K562 (cell line): Measurements from ENCODE around the gene TGM3. TPM values are rescaled to one million over a fixed set of nuclear protein-coding genes. Genes with fewer than 3 reads are reported as not detected.
A peak's percentile ranks its signal among the peaks of the same experiment; 100 is the strongest.

Experiments used
- ATAC-seq: fragments of 200-7000 bp; cut with Tn5 transposase; 3 replicates; pipeline ENCODE4 v1.9.1; 2020; ENCODE audit warnings: moderate library complexity
- BruUV-seq: library from RNA; stranded (reverse); fragments of 400-500 nt; replicated peaks from 2 replicates; lab custom pipeline; 2021; lab: Mats Ljungman, UMichigan
- CTCF ChIA-PET: fragments of 300-600 bp; formaldehyde crosslinking; extraction: SDS; loops from one replicate; lab custom pipeline; 2021; ENCODE audit warnings: low intra/inter-chr PET ratio; lab: Yijun Ruan, JAX
- POLR2A ChIA-PET: fragments of 300-600, 350-650 bp; sonication (Branson Sonifier 250); formaldehyde crosslinking; extraction: SDS; loops from one replicate; lab custom pipeline; 2021; ENCODE audit warnings: antibody characterized with exemption, inconsistent platforms; lab: Yijun Ruan, JAX
- DNase-seq, 4 experiments: peaks; one replicate each; pipeline versions ENCODE4 v3.0.0 to v3.0.0-alpha.2; 2011 to 2018; ENCODE audit warnings: low spot score in 3 of 4, mixed read lengths in 3 of 4; ENCODE audit errors: extremely low read depth in 1 of 4
- FAIRE-seq: peaks from 2 replicates; lab custom pipeline; 2011; peaks lifted over from hg19 to GRCh38; lab: Jason Lieb, UNC
- H2AFZ ChIP-seq: 2 replicates; pipeline ENCODE4 v1.6.0; 2011; ENCODE audit warnings: low read depth, low read length, control low read depth, inconsistent platforms
- H3K27ac ChIP-seq: fragments of 200-600 bp; 3 replicates; pipeline ENCODE4 v1.8.0; 2011; ENCODE audit warnings: low read depth, mild to moderate bottlenecking, control low read depth, inconsistent platforms, low read length, moderate library complexity, mixed read lengths; ENCODE audit errors: extremely low read depth
- H3K27me3 ChIP-seq, 2 experiments: fragments of 300-600 bp in 1 of 2; 2 replicates in 1 of 2; 3 replicates in 1 of 2; pipeline versions ENCODE4 v1.6.0 to v1.8.0; 2011; ENCODE audit warnings: inconsistent platforms in 2 of 2, low read length in 2 of 2, mild to moderate bottlenecking in 1 of 2, mixed read lengths in 1 of 2, moderate library complexity in 1 of 2; ENCODE audit not compliant: control insufficient read depth in 2 of 2, insufficient read depth in 2 of 2
- H3K36me3 ChIP-seq: fragments of 300-600 bp; 3 replicates; pipeline ENCODE4 v1.8.0; 2011; ENCODE audit warnings: mild to moderate bottlenecking, low read length, inconsistent platforms; ENCODE audit not compliant: control insufficient read depth, insufficient read depth
- H3K4me1 ChIP-seq, 2 experiments: fragments of 200-600 bp in 1 of 2; replicated peaks in 1 of 2; 2 replicates in 1 of 2; 3 replicates in 1 of 2; pipeline versions ENCODE4 v1.5.1 to v1.8.0; 2011; ENCODE audit warnings: inconsistent platforms in 2 of 2, low read length in 2 of 2, mild to moderate bottlenecking in 1 of 2, mixed read lengths in 1 of 2, moderate library complexity in 1 of 2; ENCODE audit not compliant: control insufficient read depth in 2 of 2, insufficient read depth in 2 of 2
- H3K4me2 ChIP-seq: 2 replicates; pipeline ENCODE4 v1.6.1; 2011; ENCODE audit warnings: low read length, control low read depth, inconsistent platforms, mixed read lengths; ENCODE audit not compliant: insufficient read depth
- H3K4me3 ChIP-seq: fragments of 200-600 bp; sonication (generic), shearing (Covaris generic); 2 replicates; pipeline ENCODE4 v1.5.1; 2016; ENCODE audit warnings: control low read depth, inconsistent platforms
- H3K79me2 ChIP-seq: fragments of 200-600 bp; 3 replicates; pipeline ENCODE4 v1.8.0; 2011; ENCODE audit warnings: low read length, inconsistent platforms; ENCODE audit not compliant: control insufficient read depth, insufficient read depth
- H3K9ac ChIP-seq, 2 experiments: 2 replicates each; pipeline versions ENCODE4 v1.6.0 to v1.6.1; 2011; ENCODE audit warnings: low read depth in 2 of 2, low read length in 2 of 2, control low read depth in 1 of 2, inconsistent platforms in 1 of 2, mild to moderate bottlenecking in 1 of 2, mixed read lengths in 1 of 2; ENCODE audit not compliant: insufficient read depth in 1 of 2
- H3K9me1 ChIP-seq: one replicate; pipeline ENCODE4 v1.6.0; 2011; ENCODE audit warnings: inconsistent platforms, mild to moderate bottlenecking, low read length, moderate library complexity; ENCODE audit not compliant: control insufficient read depth, insufficient read depth
- H3K9me3 ChIP-seq: replicated peaks from 2 replicates; pipeline ENCODE4 v1.5.1; 2011; ENCODE audit warnings: low read depth, low read length, inconsistent platforms; ENCODE audit not compliant: control insufficient read depth, insufficient read depth
- H4K20me1 ChIP-seq: replicated peaks from 2 replicates; pipeline ENCODE4 v1.6.1; 2011; ENCODE audit warnings: low read length, inconsistent platforms, mixed read lengths; ENCODE audit not compliant: control insufficient read depth, insufficient read depth
- BHLHE40 ChIP-seq: IDR thresholded peaks from 2 replicates; pipeline ENCODE4 v1.6.1; 2011; ENCODE audit warnings: low read length, improper control_type of control experiment
- ETS2 ChIP-seq: IDR thresholded peaks from 2 replicates; pipeline ENCODE4 v1.6.1; 2016; ENCODE audit warnings: borderline replicate concordance, missing genetic modification characterization, mild to moderate bottlenecking, moderate library complexity, missing compliant biosample characterization; ENCODE audit not compliant: poor library complexity, severe bottlenecking
- HNRNPH1 ChIP-seq: fragments of 200-400 bp; formaldehyde crosslinking; optimal IDR thresholded peaks from 2 replicates; pipeline ENCODE3; 2017; ENCODE audit warnings: low read depth, mild to moderate bottlenecking, low read length, moderate library complexity
- MEIS2 ChIP-seq: fragments of 450-650 bp; IDR thresholded peaks from 2 replicates; pipeline ENCODE4 v1.6.1; 2014; ENCODE audit warnings: mild to moderate bottlenecking; ENCODE audit not compliant: partially characterized antibody
- NELFE ChIP-seq: IDR thresholded peaks from 2 replicates; pipeline ENCODE4 v1.6.1; 2011; ENCODE audit warnings: mild to moderate bottlenecking; ENCODE audit not compliant: insufficient read depth, insufficient read length
- NFE2 ChIP-seq: IDR thresholded peaks from 2 replicates; pipeline ENCODE4 v1.6.1; 2014; ENCODE audit warnings: antibody characterized with exemption, low read depth
- NONO ChIP-seq, 2 experiments: fragments of 200-400 bp in 1 of 2; fragments of 450-650 bp in 1 of 2; formaldehyde crosslinking in 1 of 2; IDR thresholded peaks; 2 replicates each; pipeline ENCODE4 v1.6.1; 2017; ENCODE audit warnings: low read depth in 2 of 2, mild to moderate bottlenecking in 2 of 2, moderate library complexity in 2 of 2, low read length in 1 of 2
- NR0B1 ChIP-seq: fragments of 450-650 bp; IDR thresholded peaks from one replicate; pipeline ENCODE4 v1.6.1; 2018; ENCODE audit warnings: mild to moderate bottlenecking, moderate library complexity; ENCODE audit not compliant: partially characterized antibody
- NR3C1 ChIP-seq: sonication (generic); formaldehyde crosslinking; IDR thresholded peaks from 2 replicates; pipeline ENCODE4 v1.8.1; 2022; ENCODE audit warnings: missing genetic modification reagents
- PTTG1 ChIP-seq: fragments of 450-650 bp; IDR thresholded peaks from 2 replicates; pipeline ENCODE4 v1.6.1; 2016; ENCODE audit warnings: low read depth, mild to moderate bottlenecking, missing genetic modification characterization, missing compliant biosample characterization
- USF2 ChIP-seq: sonication (generic); formaldehyde crosslinking; IDR thresholded peaks from 2 replicates; pipeline ENCODE4 v1.5.0; 2020; ENCODE audit warnings: missing genetic modification reagents
- ZNF407 ChIP-seq: fragments of 450-650 bp; IDR thresholded peaks from 2 replicates; pipeline ENCODE4 v1.6.1; 2016; ENCODE audit warnings: low read depth
- ZNF79 ChIP-seq: fragments of 250-450 bp; sonication (Bioruptor Pico); IDR thresholded peaks from 2 replicates; pipeline ENCODE4 v1.4.0; 2020; ENCODE audit warnings: low read depth, mild to moderate bottlenecking, moderate library complexity
- WGBS: fragments of 100-300 bp; shearing (Covaris generic); methylation state at CpG from one replicate; pipeline ENCODE4 v1.1.6; 2016; ENCODE audit warnings: low coverage, mixed read lengths; ENCODE audit not compliant: insufficient coverage; ENCODE audit errors: missing lambda C conversion rate; 5-methylcytosine and 5-hydroxymethylcytosine counted together
- in situ Hi-C: fragments of 300-500 bp; cut with MboI; formaldehyde crosslinking; loops from 4 replicates; pipeline ENCODE4 v1.15.0; 2018; ENCODE audit warnings: inconsistent platforms, mixed read lengths
- intact Hi-C: fragments of 100-400 bp; cut with micrococcal nuclease; formaldehyde crosslinking; loops from 2 replicates; pipeline ENCODE4 v1.14.2; 2022
- polyA plus RNA-seq, 8 experiments: library from polyadenylated mRNA; depleted of rRNA in 4 of 8; stranded (reverse) in 5 of 8; unstranded in 3 of 8; fragments of >200 nt; fragmentation: Nextera tagmentation in 2 of 8; fragmentation: Illumina TruSeq in 1 of 8; extraction: Ambion mirVana in 2 of 8; extraction: Trizol in 1 of 8; gene quantifications; 2 replicates each; pipeline versions ENCODE4 v1.2.1 to v1.2.3, GENCODE V29; 2011 to 2014; ENCODE audit warnings: inconsistent platforms in 1 of 8, missing spikeins in 1 of 8
- total RNA-seq, 7 experiments: library from RNA; depleted of rRNA in 6 of 7; stranded (reverse); fragments of >200 nt in 6 of 7; fragmentation: Illumina TruSeq in 2 of 7; extraction: Trizol in 2 of 7; gene quantifications; 2 replicates each; pipeline versions ENCODE4 v1.2.1 to v1.2.3, GENCODE V29; 2011 to 2021; ENCODE audit warnings: low replicate concordance in 1 of 7

The TGM3 gene
- total and polyA plus RNA-seq, 9 of the 15 experiments (the other 6 are each of a cell fraction or from before 2014, with no cell fraction given) = not detected

- no peak for FAIRE-seq
- in situ Hi-C loops = no loop called here
- intact Hi-C loops = no loop called here
- Histone ChIP-seq H3K79me2 (no peaks in the 10 kb centered on the region), H3K27me3 (no peaks in the 10 kb centered on the region; a peak in 1 of 5 replicates), H3K27ac (no peak overlapping the region), H3K9me3 (no peaks in the 10 kb centered on the region), H3K9ac (no peak overlapping the region), H3K4me3 (no peak overlapping the region), H2AFZ (no peak overlapping the region), H3K4me1 (peaks cover 0 to 9% of the 10 kb centered on the region in 2 experiments; a peak in 3 of 5 replicates), H3K9me1 (no peaks in the 10 kb centered on the region), H3K36me3 (no peaks in the 10 kb centered on the region), H4K20me1 (no peaks in the 10 kb centered on the region), H3K4me2 (no peak overlapping the region)
- BruUV-seq = no TSS peak
- no peak for DNase-seq
- WGBS = 30% methylated on average over 8 of the region's 9 CpGs
- CTCF ChIA-PET = no interaction called here
- no peak for ATAC-seq
- POLR2A ChIA-PET = interaction anchor here (0.5 to 1.1 kb wide), 2 partner anchors 13 to 1084 kb away, joined by 3 read pairs; no protein-coding TSS in a partner anchor
- peak; percentile 35; the same call in 1 of the 2 replicates for TF ChIP-seq USF2
- no peak for TF ChIP-seq MEIS2
- no peak for TF ChIP-seq ZNF407
- TF ChIP-seq NR3C1 (CRISPR knock-in tag) = no peak
- no peak for TF ChIP-seq NFE2
- TF ChIP-seq BHLHE40 = peak; percentile 35; the same call in 1 of the 2 replicates
- no peak for TF ChIP-seq ETS2 (tag)
- no peak for TF ChIP-seq NR0B1
- TF ChIP-seq ZNF79 (CRISPR knock-in tag) = no peak
- no peak for TF ChIP-seq PTTG1 (tag)
- no peak for TF ChIP-seq NONO (IDR thresholded peaks at IDR 0.05; ENCODE audit: low read depth in 2 of 2, low read length in 1 of 2)
- no peak for TF ChIP-seq HNRNPH1
- TF ChIP-seq NELFE = no peak
These were observed 3.5 kb downstream of the TGM3 start for GRCh38 chr20:2299301-2299700.
